ENCODE data around the gene MYRF.

The MYRF gene

GRCh38 chr11:61816736-61817455, 64.5 kb downstream of the MYRF start, which contains the start of gene FADS1:
TSS of gene FADS1 (minus strand) at chr11:61817003. CDS start at chr11:61816929, 74 bp downstream.
- Histone ChIP-seq H3K36me3 (ENCODE audit: control insufficient read depth in 4 of 4, insufficient read depth in 4 of 4, low read length in 3 of 4) (peaks cover 6 to 23% (median 11%) of the 10 kb centered on the region in 4 experiments), H3K4me3 (ENCODE audit: control insufficient read depth in 1 of 7, extremely low read depth in 1 of 7, insufficient read depth in 4 of 7, low read depth in 2 of 7, low read length in 6 of 7) (peak within 1 kb of the TSS; percentile 79 to 97 (median 93)), H3K9me3 (ENCODE audit: control extremely low read depth in 1 of 5, control insufficient read depth in 4 of 5, insufficient read depth in 2 of 5, low read depth in 1 of 5, low read length in 4 of 5) (no peaks in the 10 kb centered on the region), H3K27me3 (replicated peaks in 2 of 5; ENCODE audit: control insufficient read depth in 4 of 5, insufficient read depth in 5 of 5, low read length in 4 of 5) (no peaks in the 10 kb centered on the region), H3K4me1 (ENCODE audit: control extremely low read depth in 1 of 4, control insufficient read depth in 4 of 4, insufficient read depth in 4 of 4, low read length in 3 of 4) (peaks cover 3 to 31% (median 25%) of the 10 kb centered on the region in 4 experiments), H3K27ac (ENCODE audit: insufficient read depth in 1 of 2, low read depth in 1 of 2, low read length in 2 of 2, poor library complexity in 1 of 2, severe bottlenecking in 2 of 2) (peak within 1 kb of the TSS; percentile 61 to 91)
- ChIA-PET POLR2A (interaction anchor here (0.9 to 4.9 kb wide), 4 partner anchors 11 to 54 kb away, joined by 3 to 40 read pairs (median 14); partner anchors contain the start of gene FADS2), CTCF (interaction anchor here (2.8 to 12.4 kb wide), 4 partner anchors 11 to 18 kb away, joined by 10 to 218 read pairs (median 31); partner anchors contain the start of genes FADS2, FEN1 and TMEM258)
- under 1% methylated on average over 46 of the region's 73 CpGs for WGBS (ENCODE audit: insufficient coverage)
- DNase-seq = peak; percentile 97 to 98 (median 98)

DNA sequence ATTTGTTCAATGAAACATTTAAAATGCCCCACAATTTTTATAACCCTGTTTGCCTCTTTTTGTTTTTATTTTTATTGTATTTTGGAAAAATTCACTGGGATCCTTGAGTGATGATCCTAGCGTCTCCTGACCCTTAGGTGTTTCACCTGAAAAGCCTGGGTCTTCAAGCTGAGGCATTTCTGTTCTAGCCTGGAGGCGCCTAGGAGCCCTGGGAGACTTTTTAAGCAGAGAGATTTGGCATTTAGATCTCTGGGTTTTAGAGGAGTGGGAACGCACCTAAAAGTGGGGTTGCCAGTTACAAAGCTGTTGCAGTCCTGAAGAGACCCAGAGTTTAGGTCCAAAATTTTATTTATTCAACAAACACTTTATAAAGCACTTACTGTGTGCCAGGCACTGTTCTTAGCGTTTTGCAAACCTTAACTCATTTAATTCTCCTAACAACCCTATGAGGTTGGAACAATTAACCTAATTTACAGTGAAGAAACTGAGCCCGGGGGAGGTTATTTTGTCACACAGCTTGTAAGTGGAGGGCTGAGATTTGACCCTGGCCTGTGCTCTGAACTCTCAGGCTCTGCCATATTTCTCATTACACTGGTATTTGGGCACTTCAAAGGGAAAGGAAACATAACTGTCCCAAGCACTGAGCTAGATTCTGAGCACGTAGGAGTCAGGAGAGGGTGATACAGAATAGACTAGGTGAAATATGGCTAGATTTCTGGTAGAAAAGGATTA, 65.2 kb downstream of the MYRF start:
- H3K27me3 ChIP-seq (replicated peaks in 2 of 5; ENCODE audit: control insufficient read depth in 4 of 5, insufficient read depth in 5 of 5, low read length in 4 of 5) = no peaks in the 10 kb centered on the region
- POLR2A ChIA-PET = interaction anchor here (3.9 to 4.9 kb wide), 2 partner anchors 11 to 17 kb away, joined by 24 to 40 read pairs; partner anchors contain the start of gene FADS2
- H3K36me3 ChIP-seq (ENCODE audit: control insufficient read depth in 4 of 4, insufficient read depth in 4 of 4, low read length in 3 of 4) = peaks cover 1 to 15% (median 4%) of the 10 kb centered on the region in 4 experiments
- H3K27ac ChIP-seq (ENCODE audit: insufficient read depth in 1 of 2, low read depth in 1 of 2, low read length in 2 of 2, poor library complexity in 1 of 2, severe bottlenecking in 2 of 2) = peak overlapping the region; percentile 61 to 91
- no peaks in the 10 kb centered on the region for H3K9me3 ChIP-seq (ENCODE audit: control extremely low read depth in 1 of 5, control insufficient read depth in 4 of 5, insufficient read depth in 2 of 5, low read depth in 1 of 5, low read length in 4 of 5)
- WGBS (ENCODE audit: insufficient coverage) = 93% methylated on average over 2 of the region's 6 CpGs
- H3K4me1 ChIP-seq (ENCODE audit: control extremely low read depth in 1 of 4, control insufficient read depth in 4 of 4, insufficient read depth in 4 of 4, low read length in 3 of 4) = peaks cover 3 to 31% (median 27%) of the 10 kb centered on the region in 4 experiments
- no peak for DNase-seq
- peak overlapping the region in 6 of 7 experiments; percentile 16 to 97 (median 94) for H3K4me3 ChIP-seq (ENCODE audit: control insufficient read depth in 1 of 7, extremely low read depth in 1 of 7, insufficient read depth in 4 of 7, low read depth in 2 of 7, low read length in 6 of 7)
- CTCF ChIA-PET = interaction anchor here (0.7 to 12.4 kb wide), 6 partner anchors 10 to 120 kb away, joined by 3 to 218 read pairs (median 11); partner anchors contain the start of genes FADS2, FEN1 and TMEM258

DNA sequence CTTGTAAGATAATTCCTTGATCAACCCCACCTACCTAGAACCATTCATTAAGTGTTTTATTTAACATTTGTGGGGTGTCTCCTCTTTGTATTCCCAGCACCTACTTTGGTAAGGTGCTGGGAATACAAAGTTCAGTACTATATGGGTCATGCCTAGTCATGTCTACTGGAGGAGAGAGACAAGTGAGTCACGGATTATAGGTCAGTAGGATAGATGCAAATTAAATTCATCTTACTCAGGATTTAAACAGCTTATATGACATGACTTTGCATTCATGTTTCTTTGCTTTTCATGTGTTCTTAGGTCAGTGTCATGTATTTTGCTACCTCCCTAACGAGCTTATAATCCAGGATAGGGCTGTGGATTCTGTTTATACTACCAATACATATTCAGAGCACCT, 67.7 kb downstream of the MYRF start:
- CTCF ChIA-PET = interaction anchor here (1.1 to 12.4 kb wide), 5 partner anchors 9 to 52 kb away, joined by 3 to 218 read pairs (median 3); partner anchors contain the start of genes FEN1 and TMEM258
- no CpG with 5 or more reads among the region's 2 CpGs for WGBS (ENCODE audit: insufficient coverage)

GRCh38 chr11:61826930-61827570, 74.6 kb downstream of the MYRF start:
- Histone ChIP-seq H3K9me3 (ENCODE audit: control extremely low read depth in 1 of 5, control insufficient read depth in 4 of 5, insufficient read depth in 2 of 5, low read depth in 1 of 5, low read length in 4 of 5) (no peaks in the 10 kb centered on the region), H3K27me3 (replicated peaks in 2 of 5; ENCODE audit: control insufficient read depth in 4 of 5, insufficient read depth in 5 of 5, low read length in 4 of 5) (no peaks in the 10 kb centered on the region), H3K4me1 (ENCODE audit: control extremely low read depth in 1 of 4, control insufficient read depth in 4 of 4, insufficient read depth in 4 of 4, low read length in 3 of 4) (peaks cover 24 to 54% (median 48%) of the 10 kb centered on the region in 4 experiments), H3K4me3 (ENCODE audit: control insufficient read depth in 1 of 7, extremely low read depth in 1 of 7, insufficient read depth in 4 of 7, low read depth in 2 of 7, low read length in 6 of 7) (peak overlapping the region; percentile 53 to 97 (median 84)), H3K36me3 (ENCODE audit: control insufficient read depth in 4 of 4, insufficient read depth in 4 of 4, low read length in 3 of 4) (peaks cover 0 to 22% (median 0%) of the 10 kb centered on the region in 4 experiments), H3K27ac (ENCODE audit: insufficient read depth in 1 of 2, low read depth in 1 of 2, low read length in 2 of 2, poor library complexity in 1 of 2, severe bottlenecking in 2 of 2) (peak overlapping the region; percentile 64 to 79)
- 6% methylated on average over 17 of the region's 23 CpGs for WGBS (ENCODE audit: insufficient coverage)
- peak; percentile 78 to 90 (median 89) for DNase-seq
- POLR2A ChIA-PET = interaction anchor here (3.4 kb wide), 1 partner anchor 11 kb away, joined by 40 read pairs; the partner anchor contains the start of gene FADS1
- CTCF ChIA-PET = interaction anchor here (0.6 to 4.8 kb wide), 5 partner anchors 10 to 74 kb away, joined by 3 to 50 read pairs (median 9); partner anchors contain the start of gene FADS1

More for the DNA sequence above, 67.7 kb downstream of the MYRF start:
- no peaks in the 10 kb centered on the region for H3K27me3 ChIP-seq (replicated peaks in 2 of 5; ENCODE audit: control insufficient read depth in 4 of 5, insufficient read depth in 5 of 5, low read length in 4 of 5)
- peaks cover 3 to 23% (median 20%) of the 10 kb centered on the region in 4 experiments for H3K4me1 ChIP-seq (ENCODE audit: control extremely low read depth in 1 of 4, control insufficient read depth in 4 of 4, insufficient read depth in 4 of 4, low read length in 3 of 4)
- H3K27ac ChIP-seq (ENCODE audit: insufficient read depth in 1 of 2, low read depth in 1 of 2, low read length in 2 of 2, poor library complexity in 1 of 2, severe bottlenecking in 2 of 2) = no peak overlapping the region
- DNase-seq = no peak
- no peaks in the 10 kb centered on the region for H3K36me3 ChIP-seq (ENCODE audit: control insufficient read depth in 4 of 4, insufficient read depth in 4 of 4, low read length in 3 of 4)
- no peak overlapping the region for H3K4me3 ChIP-seq (ENCODE audit: control insufficient read depth in 1 of 7, extremely low read depth in 1 of 7, insufficient read depth in 4 of 7, low read depth in 2 of 7, low read length in 6 of 7)
- H3K9me3 ChIP-seq (ENCODE audit: control extremely low read depth in 1 of 5, control insufficient read depth in 4 of 5, insufficient read depth in 2 of 5, low read depth in 1 of 5, low read length in 4 of 5) = no peaks in the 10 kb centered on the region
- POLR2A ChIA-PET = no interaction called here

- WGBS (ENCODE audit: insufficient coverage) = 0% methylated on average over 51 of the region's 83 CpGs
- Histone ChIP-seq H3K4me1 (ENCODE audit: control extremely low read depth in 1 of 4, control insufficient read depth in 4 of 4, insufficient read depth in 4 of 4, low read length in 3 of 4) (peaks cover 24 to 61% (median 54%) of the 10 kb centered on the region in 4 experiments), H3K4me3 (ENCODE audit: control insufficient read depth in 1 of 7, extremely low read depth in 1 of 7, insufficient read depth in 4 of 7, low read depth in 2 of 7, low read length in 6 of 7) (peak within 1 kb of the TSS; percentile 53 to 97 (median 84)), H3K9me3 (ENCODE audit: control extremely low read depth in 1 of 5, control insufficient read depth in 4 of 5, insufficient read depth in 2 of 5, low read depth in 1 of 5, low read length in 4 of 5) (no peaks in the 10 kb centered on the region), H3K27ac (ENCODE audit: insufficient read depth in 1 of 2, low read depth in 1 of 2, low read length in 2 of 2, poor library complexity in 1 of 2, severe bottlenecking in 2 of 2) (peak within 1 kb of the TSS; percentile 64 to 79), H3K36me3 (ENCODE audit: control insufficient read depth in 4 of 4, insufficient read depth in 4 of 4, low read length in 3 of 4) (peaks cover 0 to 29% (median 0%) of the 10 kb centered on the region in 4 experiments), H3K27me3 (replicated peaks in 2 of 5; ENCODE audit: control insufficient read depth in 4 of 5, insufficient read depth in 5 of 5, low read length in 4 of 5) (no peaks in the 10 kb centered on the region)
- ChIA-PET POLR2A (interaction anchor here (0.6 to 3.4 kb wide), 2 partner anchors 11 to 393 kb away, joined by 3 to 40 read pairs; partner anchors contain the start of gene FADS1), CTCF (interaction anchor here (0.6 to 4.8 kb wide), 9 partner anchors 11 to 77 kb away, joined by 3 to 50 read pairs (median 3); partner anchors contain the start of gene FADS1)
- peak; percentile 81 to 92 (median 89) for DNase-seq
These were observed 75.3 kb downstream of the MYRF start, which contains the start of gene FADS2 for GRCh38 chr11:61827571-61828378. TSS of gene FADS2 (plus strand) at chr11:61828300. CDS start at chr11:61828391, 91 bp downstream.

GRCh38 chr11:61828379-61828628, 75.9 kb downstream of the MYRF start:
- Histone ChIP-seq H3K36me3 (ENCODE audit: control insufficient read depth in 4 of 4, insufficient read depth in 4 of 4, low read length in 3 of 4) (peaks cover 0 to 35% (median 0%) of the 10 kb centered on the region in 4 experiments), H3K4me1 (ENCODE audit: control extremely low read depth in 1 of 4, control insufficient read depth in 4 of 4, insufficient read depth in 4 of 4, low read length in 3 of 4) (peaks cover 24 to 66% (median 59%) of the 10 kb centered on the region in 4 experiments), H3K27me3 (replicated peaks in 2 of 5; ENCODE audit: control insufficient read depth in 4 of 5, insufficient read depth in 5 of 5, low read length in 4 of 5) (no peaks in the 10 kb centered on the region), H3K4me3 (ENCODE audit: control insufficient read depth in 1 of 7, extremely low read depth in 1 of 7, insufficient read depth in 4 of 7, low read depth in 2 of 7, low read length in 6 of 7) (peak overlapping the region; percentile 53 to 97 (median 84)), H3K27ac (ENCODE audit: insufficient read depth in 1 of 2, low read depth in 1 of 2, low read length in 2 of 2, poor library complexity in 1 of 2, severe bottlenecking in 2 of 2) (peak overlapping the region in 1 of 2 experiments; percentile 79), H3K9me3 (ENCODE audit: control extremely low read depth in 1 of 5, control insufficient read depth in 4 of 5, insufficient read depth in 2 of 5, low read depth in 1 of 5, low read length in 4 of 5) (no peaks in the 10 kb centered on the region)
- 0% methylated on average over 16 of the region's 16 CpGs for WGBS (ENCODE audit: insufficient coverage)
- ChIA-PET POLR2A (interaction anchor here (0.6 to 3.4 kb wide), 2 partner anchors 12 to 394 kb away, joined by 3 to 40 read pairs; partner anchors contain the start of gene FADS1), CTCF (interaction anchor here (0.8 to 4.8 kb wide), 8 partner anchors 12 to 76 kb away, joined by 3 to 50 read pairs (median 6); partner anchors contain the start of gene FADS1)
- no peak for DNase-seq
